Spleen (tissue), 11 donors: ENCODE measurements around the gene RBM47. TPM values are rescaled to one million over a fixed set of nuclear protein-coding genes. Genes with fewer than 3 reads are reported as not detected.
A peak's percentile ranks its signal among the peaks of the same experiment; 100 is the strongest.
"Not testable (repeated sequence)": the region's sequence is repeated elsewhere in the genome, so short reads cannot be mapped to it uniquely, and the experiment has no call there.

Experiments used
- DNase-seq: peaks from one replicate; pipeline ENCODE4 v3.0.0-alpha.2; 2020
- H3K27ac ChIP-seq, 8 donors: fragments of 200-600 bp; sonication (generic) in 7 of 8; 1 replicate in 4 of 8; 2 replicates in 4 of 8; pipeline versions ENCODE4 v1.5.0 to v1.8.0; 2016 to 2021; ENCODE audit warnings: inconsistent platforms in 4 of 8, mild to moderate bottlenecking in 4 of 8, moderate library complexity in 1 of 8
- H3K27me3 ChIP-seq, 7 donors: fragments of 200-600 bp; sonication (generic) in 6 of 7; replicated peaks in 1 of 7; 1 replicate in 4 of 7; 2 replicates in 3 of 7; pipeline versions ENCODE4 v1.5.0 to v1.8.0; 2016 to 2021; ENCODE audit warnings: inconsistent platforms in 3 of 7, mild to moderate bottlenecking in 1 of 7
- H3K36me3 ChIP-seq, 6 donors: fragments of 200-600 bp; sonication (generic) in 5 of 6; 1 replicate in 4 of 6; 2 replicates in 2 of 6; pipeline versions ENCODE4 v1.5.0 to v1.8.0; 2016 to 2021; ENCODE audit warnings: inconsistent platforms in 2 of 6
- H3K4me1 ChIP-seq, 6 donors: fragments of 200-600 bp; sonication (generic) in 5 of 6; 1 replicate in 3 of 6; 2 replicates in 3 of 6; pipeline versions ENCODE4 v1.5.0 to v1.8.0; 2016 to 2021; ENCODE audit warnings: inconsistent platforms in 3 of 6
- H3K4me3 ChIP-seq, 8 donors: fragments of 200-600 bp; sonication (generic) in 7 of 8; 1 replicate in 4 of 8; 2 replicates in 4 of 8; pipeline versions ENCODE4 v1.5.0 to v1.8.0; 2016 to 2021; ENCODE audit warnings: inconsistent platforms in 4 of 8, mild to moderate bottlenecking in 4 of 8, moderate library complexity in 2 of 8
- H3K9me3 ChIP-seq, 8 donors: fragments of 200-600 bp; sonication (generic) in 7 of 8; 1 replicate in 4 of 8; 2 replicates in 4 of 8; pipeline versions ENCODE4 v1.5.0 to v1.8.0; 2016 to 2021; ENCODE audit warnings: inconsistent platforms in 4 of 8
- POLR2A ChIP-seq, 3 donors: fragments of 450-650 bp; IDR thresholded peaks; one replicate each; pipeline ENCODE4 v1.5.1; 2017; ENCODE audit warnings: antibody characterized with exemption in 3 of 3, mild to moderate bottlenecking in 1 of 3
- POLR2AphosphoS5 ChIP-seq, 3 donors: sonication (generic); formaldehyde crosslinking; IDR thresholded peaks; one replicate each; pipeline ENCODE4 v1.5.1; 2017; ENCODE audit warnings: antibody characterized with exemption in 3 of 3
- WGBS, 5 donors: extraction: QIAGEN DNeasy Blood & Tissue Kit in 3 of 5; methylation state at CpG; one replicate each; pipeline versions ENCODE4 v1.1.5 to v1.1.7; 2013 to 2018; 5-methylcytosine and 5-hydroxymethylcytosine counted together
- intact Hi-C: fragments of 100-400 bp; cut with DNase I; formaldehyde crosslinking; loops from one replicate; pipeline ENCODE4 v1.15.0; 2023; ENCODE audit warnings: low total_unique reads
- polyA plus RNA-seq, 3 donors: library from polyadenylated mRNA; stranded (reverse); fragments of 200-250 nt; gene quantifications; one replicate each; pipeline ENCODE4 v1.2.1, GENCODE V29; 2013
- total RNA-seq, 7 donors: library from RNA; depleted of rRNA in 3 of 7; stranded (reverse); fragments of >200 nt in 3 of 7; fragmentation: NEBNext Ultra II Directional in 4 of 7; extraction: Animal tissue kit (Norgen Biotek cat#: 25700) in 4 of 7; gene quantifications; one replicate each; pipeline versions ENCODE4 v1.1.0 to v1.2.1, GENCODE V29; 2016 to 2021
- TF ChIP-seq, protein P1 (sequence below), 11 experiments: fragments of 200-600 bp in 7 of 11; fragments of 450-650 bp in 4 of 11; sonication (generic) in 4 of 11; IDR thresholded peaks in 8 of 11; conservative IDR thresholded peaks in 3 of 11; 1 replicate in 7 of 11; 2 replicates in 4 of 11; pipeline versions ENCODE4 v1.4.0 to v1.8.0; 2016 to 2021; ENCODE audit warnings: antibody characterized with exemption in 11 of 11, inconsistent platforms in 4 of 11, mild to moderate bottlenecking in 1 of 11
- donor health status: healthy with polysubstance abuse.
- donor health status: DM: no; HTN: no; CAD: no; lungs with moderate emphysema.
- donor health status: DM: no; HTN: no; CAD: no.
- donor health status: Bipolar disorder and iron deficiency.
- donor health status: healthy.
- donor health status: DM: no; HTN: no; CAD: no.
- donor health status: DM: yes; HTN: yes; CAD: no.

RBM47 gene
- total and polyA plus RNA-seq, 10 donors: 6.0 to 164 (median 77.9) TPM

DNA sequence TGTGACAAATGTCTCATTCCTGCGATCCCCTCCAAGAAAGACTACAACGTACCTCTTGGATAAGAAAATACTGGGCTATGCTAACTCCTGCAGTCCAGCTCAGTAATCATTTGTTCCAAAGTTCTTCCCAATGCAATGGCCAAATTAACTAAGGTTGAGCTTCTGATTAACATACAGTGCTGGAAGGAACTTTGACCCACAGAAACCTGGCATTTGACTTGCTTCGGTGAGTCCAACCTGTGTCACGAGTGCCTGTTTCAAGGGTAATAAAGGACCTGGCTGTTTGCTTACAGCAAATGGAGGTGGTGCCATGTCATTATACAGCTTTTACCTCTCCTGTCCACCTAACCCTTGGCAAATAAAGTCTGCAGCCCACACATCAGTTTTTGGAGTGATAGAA, 83.2 kb downstream of the RBM47 start:
- no peaks in the 10 kb centered on the region for H3K9me3 ChIP-seq
- peaks cover 0 to 45% (median 0%) of the 10 kb centered on the region in 6 donors for H3K36me3 ChIP-seq
- TF ChIP-seq, protein P1, sequence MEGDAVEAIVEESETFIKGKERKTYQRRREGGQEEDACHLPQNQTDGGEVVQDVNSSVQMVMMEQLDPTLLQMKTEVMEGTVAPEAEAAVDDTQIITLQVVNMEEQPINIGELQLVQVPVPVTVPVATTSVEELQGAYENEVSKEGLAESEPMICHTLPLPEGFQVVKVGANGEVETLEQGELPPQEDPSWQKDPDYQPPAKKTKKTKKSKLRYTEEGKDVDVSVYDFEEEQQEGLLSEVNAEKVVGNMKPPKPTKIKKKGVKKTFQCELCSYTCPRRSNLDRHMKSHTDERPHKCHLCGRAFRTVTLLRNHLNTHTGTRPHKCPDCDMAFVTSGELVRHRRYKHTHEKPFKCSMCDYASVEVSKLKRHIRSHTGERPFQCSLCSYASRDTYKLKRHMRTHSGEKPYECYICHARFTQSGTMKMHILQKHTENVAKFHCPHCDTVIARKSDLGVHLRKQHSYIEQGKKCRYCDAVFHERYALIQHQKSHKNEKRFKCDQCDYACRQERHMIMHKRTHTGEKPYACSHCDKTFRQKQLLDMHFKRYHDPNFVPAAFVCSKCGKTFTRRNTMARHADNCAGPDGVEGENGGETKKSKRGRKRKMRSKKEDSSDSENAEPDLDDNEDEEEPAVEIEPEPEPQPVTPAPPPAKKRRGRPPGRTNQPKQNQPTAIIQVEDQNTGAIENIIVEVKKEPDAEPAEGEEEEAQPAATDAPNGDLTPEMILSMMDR (IDR thresholded peaks at IDR 0.05 in 8 of 11, conservative IDR thresholded peaks at IDR 0.05 in 3 of 11): no peak
- no peak for TF ChIP-seq POLR2A (IDR thresholded peaks at IDR 0.05)
- TF ChIP-seq POLR2AphosphoS5 (IDR thresholded peaks at IDR 0.05): no peak
- H3K27me3 ChIP-seq: no peaks in the 10 kb centered on the region
- peaks cover 5 to 53% (median 35%) of the 10 kb centered on the region in 6 donors for H3K4me1 ChIP-seq
- DNase-seq: no peak
- peak overlapping the region in 3 of 8 donors; percentile 49 to 94 (median 56) for H3K27ac ChIP-seq
- intact Hi-C loops: no loop called here
- 92 to 97% (median 96%) methylated on average over 4 of the region's 4 CpGs for WGBS, 5 donors
- H3K4me3 ChIP-seq: no peak overlapping the region

DNA sequence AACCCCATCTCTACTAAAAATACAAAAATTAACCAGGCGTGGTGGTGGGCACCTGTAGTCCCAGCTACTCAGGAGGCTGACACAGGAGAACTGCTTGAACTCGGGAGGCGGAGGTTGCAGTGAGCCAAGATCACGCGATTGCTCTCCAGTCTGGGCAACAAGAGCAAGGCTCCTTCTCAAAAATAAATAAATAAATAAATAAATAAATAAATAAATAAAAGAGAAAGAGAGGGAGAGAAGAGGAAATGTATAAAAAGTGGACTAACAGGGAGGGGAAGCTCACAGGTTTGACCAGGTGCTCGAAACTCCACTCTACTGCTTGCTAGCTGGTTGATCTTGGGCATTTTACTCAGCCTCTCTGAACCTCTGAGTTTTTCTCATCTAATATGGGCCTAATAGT, 84.2 kb downstream of the RBM47 start:
- DNase-seq, H3K27me3 ChIP-seq, H3K4me3 ChIP-seq, intact Hi-C loops, H3K9me3 ChIP-seq, H3K27ac ChIP-seq: not testable (repeated sequence)
- peaks cover 0 to 43% (median 26%) of the 10 kb centered on the region in 6 donors for H3K4me1 ChIP-seq
- H3K36me3 ChIP-seq: peaks cover 0 to 53% (median 0%) of the 10 kb centered on the region in 6 donors
- WGBS, 5 donors: 89 to 98% (median 96%) methylated on average over 6 of the region's 6 CpGs

GRCh38 chr4:40544221-40544620, 85.4 kb downstream of the RBM47 start:
- Histone ChIP-seq H3K4me1 (peaks cover 0 to 30% (median 19%) of the 10 kb centered on the region in 6 donors), H3K27ac (no peak overlapping the region), H3K4me3 (no peak overlapping the region), H3K27me3 (no peaks in the 10 kb centered on the region), H3K36me3 (peaks cover 0 to 65% (median 0%) of the 10 kb centered on the region in 6 donors), H3K9me3 (no peaks in the 10 kb centered on the region)
- WGBS, 5 donors: 92 to 97% (median 95%) methylated on average over 7 of the region's 7 CpGs
- TF ChIP-seq, protein P1 (IDR thresholded peaks at IDR 0.05 in 8 of 11, conservative IDR thresholded peaks at IDR 0.05 in 3 of 11): no peak
- TF ChIP-seq POLR2AphosphoS5 (IDR thresholded peaks at IDR 0.05) (no peak), POLR2A (IDR thresholded peaks at IDR 0.05) (no peak)
- no peak for DNase-seq
- intact Hi-C loops: no loop called here

DNA sequence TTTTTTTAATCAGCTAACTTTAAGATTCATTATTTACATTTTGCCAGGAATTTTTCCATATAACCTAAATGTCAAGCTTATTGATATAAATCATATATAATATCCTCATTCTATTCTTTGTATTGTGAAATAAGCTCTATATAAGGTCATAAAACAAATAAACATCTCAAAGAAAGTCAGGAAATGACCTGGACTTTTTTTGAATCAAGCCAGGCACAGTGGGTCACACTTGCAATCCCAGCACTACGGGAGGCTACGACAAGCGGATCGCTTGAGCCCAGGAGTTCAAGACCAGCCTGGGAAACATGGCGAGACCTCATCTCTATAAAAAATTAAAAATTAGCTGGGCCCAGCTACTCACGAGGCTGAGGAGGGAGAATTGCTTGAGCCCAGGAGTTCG, 88.9 kb downstream of the RBM47 start:
- no peak for DNase-seq
- intact Hi-C loops: no loop called here
- 89 to 95% (median 92%) methylated on average over 7 of the region's 7 CpGs for WGBS, 5 donors
- Histone ChIP-seq H3K4me1 (peaks cover 0 to 5% (median under 1%) of the 10 kb centered on the region in 6 donors), H3K36me3 (peaks cover 0 to 83% (median 5%) of the 10 kb centered on the region in 6 donors), H3K9me3 (no peaks in the 10 kb centered on the region), H3K4me3 (no peak overlapping the region), H3K27me3 (no peaks in the 10 kb centered on the region), H3K27ac (no peak overlapping the region)
- TF ChIP-seq POLR2AphosphoS5 (IDR thresholded peaks at IDR 0.05): no peak

- 74 to 80% (median 76%) methylated on average over 4 of the region's 4 CpGs for WGBS, 5 donors
- no peak for TF ChIP-seq POLR2A (IDR thresholded peaks at IDR 0.05)
- no peak for TF ChIP-seq POLR2AphosphoS5 (IDR thresholded peaks at IDR 0.05)
- TF ChIP-seq, protein P1 (IDR thresholded peaks at IDR 0.05 in 8 of 11, conservative IDR thresholded peaks at IDR 0.05 in 3 of 11): no peak
- peaks cover 0 to 61% (median 5%) of the 10 kb centered on the region in 6 donors for H3K36me3 ChIP-seq
- intact Hi-C loops: no loop called here
- DNase-seq: no peak
- H3K4me3 ChIP-seq: no peak overlapping the region
- no peaks in the 10 kb centered on the region for H3K9me3 ChIP-seq
- no peaks in the 10 kb centered on the region for H3K27me3 ChIP-seq
- H3K4me1 ChIP-seq: peaks cover 0 to 10% (median 2%) of the 10 kb centered on the region in 6 donors
- H3K27ac ChIP-seq: peak overlapping the region in 3 of 8 donors; percentile 15 to 33 (median 28)
Measured at GRCh38 chr4:40536032-40536431, 93.6 kb downstream of the RBM47 start.
